Panc1 (cell line): ENCODE data around the gene TSSC4. TPM values are rescaled to one million over a fixed set of nuclear protein-coding genes. Genes with fewer than 3 reads are reported as not detected.

Experiments
- ATAC-seq: fragments of 200-7000 bp; cut with Tn5 transposase; 2 replicates; pipeline ENCODE4 v1.9.1; 2020; ENCODE audit warnings: mild to moderate bottlenecking, moderate library complexity
- BruUV-seq: library from RNA; stranded (reverse); fragments of 400-500 nt; replicated peaks from 2 replicates; lab custom pipeline; 2021; lab: Mats Ljungman, UMichigan
- CTCF ChIA-PET: fragments of 300-600 bp; sonication (Branson Sonifier 250); formaldehyde crosslinking; loops from one replicate; lab custom pipeline; 2022; ENCODE audit warnings: antibody characterized with exemption; lab: Charles Lee
- POLR2A ChIA-PET: fragments of 300-600 bp; sonication (Branson Sonifier 250); formaldehyde crosslinking; loops from one replicate; lab custom pipeline; 2022; ENCODE audit warnings: antibody characterized with exemption; lab: Charles Lee
- DNase-seq: peaks from one replicate; pipeline ENCODE4 v3.0.0-alpha.2; 2010; ENCODE audit warnings: low read depth, low spot score
- H3K27ac ChIP-seq: 2 replicates; pipeline ENCODE4 v1.5.1; 2011; ENCODE audit warnings: mild to moderate bottlenecking, low read length, inconsistent platforms
- H3K27me3 ChIP-seq: fragments of 200-500 bp; sonication (Bioruptor generic); 2 replicates; pipeline ENCODE4 v1.6.0; 2014; ENCODE audit warnings: low read length, inconsistent platforms; ENCODE audit not compliant: control insufficient read depth, insufficient read depth
- H3K36me3 ChIP-seq: fragments of 200-500 bp; sonication (Bioruptor generic); 2 replicates; pipeline ENCODE4 v1.5.1; 2014; ENCODE audit warnings: inconsistent platforms, mild to moderate bottlenecking, low read length, moderate library complexity; ENCODE audit not compliant: control insufficient read depth, insufficient read depth
- H3K4me1 ChIP-seq: 2 replicates; pipeline ENCODE4 v1.5.1; 2011; ENCODE audit warnings: inconsistent platforms, mild to moderate bottlenecking, low read length, moderate library complexity; ENCODE audit not compliant: control insufficient read depth, insufficient read depth
- H3K4me3 ChIP-seq, 2 experiments: 2 replicates each; pipeline ENCODE4 v1.5.1; 2011 to 2012; ENCODE audit warnings: low read depth in 2 of 2, low read length in 2 of 2, mild to moderate bottlenecking in 2 of 2, inconsistent platforms in 1 of 2, moderate library complexity in 1 of 2
- H3K9me3 ChIP-seq: fragments of 200-500 bp; sonication (Bioruptor generic); 2 replicates; pipeline ENCODE4 v1.5.1; 2014; ENCODE audit warnings: low read depth, mild to moderate bottlenecking, inconsistent platforms, low read length, moderate library complexity; ENCODE audit not compliant: control insufficient read depth, insufficient read depth
- POLR2AphosphoS5 ChIP-seq: IDR thresholded peaks from 2 replicates; pipeline ENCODE4 v1.6.1; 2012; ENCODE audit warnings: mild to moderate bottlenecking, low read depth, low read length, moderate library complexity
- REST ChIP-seq, 2 experiments: IDR thresholded peaks; 2 replicates each; pipeline ENCODE4 v1.6.1; 2011 to 2012; ENCODE audit warnings: low read depth in 2 of 2, control low read depth in 1 of 2, low read length in 1 of 2, mild to moderate bottlenecking in 1 of 2, moderate library complexity in 1 of 2; ENCODE audit not compliant: insufficient read depth in 1 of 2
- SIN3A ChIP-seq: IDR thresholded peaks from 2 replicates; pipeline ENCODE4 v1.6.1; 2012; ENCODE audit warnings: low read depth, mild to moderate bottlenecking, low read length, moderate library complexity, borderline replicate concordance; ENCODE audit not compliant: insufficient read depth
- TCF7L2 ChIP-seq: IDR thresholded peaks from 2 replicates; pipeline ENCODE4 v1.6.1; 2011; ENCODE audit warnings: mild to moderate bottlenecking, low read depth, low read length, inconsistent platforms
- in situ Hi-C: cut with HindIII; loops from 2 replicates; pipeline ENCODE4 v1.10.0; 2016; ENCODE audit warnings: low sequenced_read_pairs, low pct_unique_long_range_greater_than_20kb
- intact Hi-C: fragments of 100-400 bp; cut with micrococcal nuclease; formaldehyde crosslinking; loops from one replicate; pipeline ENCODE4 v1.10.0; 2022; ENCODE audit not compliant: unreplicated experiment
- total RNA-seq: library from RNA; stranded (reverse); gene quantifications from one replicate; pipeline ENCODE4 v1.2.1, GENCODE V29; 2021; ENCODE audit not compliant: unreplicated experiment
- TF ChIP-seq, protein P1 (sequence below): fragments of 450-650 bp; IDR thresholded peaks from 2 replicates; pipeline ENCODE4 v1.5.1; 2017; ENCODE audit warnings: mild to moderate bottlenecking

Gene TSSC4
- total RNA-seq, 1 experiment from 2014 or later, result 132 TPM

DNA sequence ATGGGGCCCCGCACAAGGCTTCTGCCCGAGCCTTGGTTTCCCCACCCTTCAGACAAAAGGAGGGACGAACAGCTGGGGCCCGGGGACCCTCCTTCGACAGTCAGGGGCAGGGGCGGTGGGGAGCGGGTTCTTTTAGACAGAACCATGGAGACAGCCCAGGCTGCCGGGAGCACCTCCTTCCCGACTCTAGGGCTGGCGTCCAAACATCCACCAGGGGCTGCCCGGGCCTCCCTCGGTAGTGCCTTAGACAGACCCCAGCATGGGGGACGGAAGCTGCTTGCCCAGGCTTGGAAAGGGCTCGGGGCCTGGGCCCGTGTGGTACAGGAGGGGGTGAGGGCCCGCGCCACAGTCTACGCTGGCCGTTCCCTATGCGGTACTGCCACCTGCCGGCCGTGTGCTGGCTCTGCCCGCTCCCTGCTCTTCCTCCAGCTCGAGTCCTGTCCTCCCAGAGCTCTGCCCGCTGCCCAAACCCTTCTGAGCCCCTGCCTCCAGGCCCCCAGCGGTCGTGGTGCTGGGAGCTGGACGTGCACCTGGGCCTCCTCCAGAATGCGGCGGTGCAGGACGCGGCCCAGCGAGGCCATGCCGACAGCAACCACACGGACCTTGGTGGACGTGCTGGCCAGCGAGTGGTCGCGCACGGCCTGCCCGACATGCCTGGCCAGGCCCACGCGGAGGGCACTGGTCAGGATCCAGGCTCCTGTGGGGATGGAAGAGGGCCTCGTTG is 20.1 kb downstream of the TSSC4 start:
- no peaks in the 10 kb centered on the region for H3K9me3 ChIP-seq
- in situ Hi-C loops, result no loop called here
- no peaks in the 10 kb centered on the region for H3K36me3 ChIP-seq
- ChIA-PET POLR2A (interaction anchor here (1.6 kb wide), 1 partner anchor 43 kb away, joined by 8 read pairs; no protein-coding TSS in a partner anchor), CTCF (interaction anchor here (0.6 to 6.3 kb wide), 19 partner anchors 12 to 267 kb away, joined by 3 to 102 read pairs (median 5); partner anchors contain the start of genes C11orf21, TSPAN32 and TSSC4)
- DNase-seq (no peak), ATAC-seq (peak; percentile 96)
- peaks cover 7% of the 10 kb centered on the region; the same call in 1 of the 2 replicates for H3K4me1 ChIP-seq
- intact Hi-C loops, result loop anchor here (1.0 to 2.0 kb wide), 2 partner anchors 20 to 222 kb away; partner anchors contain the start of gene TSSC4
- BruUV-seq, result no TSS peak
- no peaks in the 10 kb centered on the region for H3K27me3 ChIP-seq
- H3K27ac ChIP-seq, result peak overlapping the region; percentile 23; the same call in 1 of the 2 replicates
- H3K4me3 ChIP-seq, result peak overlapping the region; percentile 3 to 42; a peak in 2 of 4 replicates
- TF ChIP-seq, protein P1, sequence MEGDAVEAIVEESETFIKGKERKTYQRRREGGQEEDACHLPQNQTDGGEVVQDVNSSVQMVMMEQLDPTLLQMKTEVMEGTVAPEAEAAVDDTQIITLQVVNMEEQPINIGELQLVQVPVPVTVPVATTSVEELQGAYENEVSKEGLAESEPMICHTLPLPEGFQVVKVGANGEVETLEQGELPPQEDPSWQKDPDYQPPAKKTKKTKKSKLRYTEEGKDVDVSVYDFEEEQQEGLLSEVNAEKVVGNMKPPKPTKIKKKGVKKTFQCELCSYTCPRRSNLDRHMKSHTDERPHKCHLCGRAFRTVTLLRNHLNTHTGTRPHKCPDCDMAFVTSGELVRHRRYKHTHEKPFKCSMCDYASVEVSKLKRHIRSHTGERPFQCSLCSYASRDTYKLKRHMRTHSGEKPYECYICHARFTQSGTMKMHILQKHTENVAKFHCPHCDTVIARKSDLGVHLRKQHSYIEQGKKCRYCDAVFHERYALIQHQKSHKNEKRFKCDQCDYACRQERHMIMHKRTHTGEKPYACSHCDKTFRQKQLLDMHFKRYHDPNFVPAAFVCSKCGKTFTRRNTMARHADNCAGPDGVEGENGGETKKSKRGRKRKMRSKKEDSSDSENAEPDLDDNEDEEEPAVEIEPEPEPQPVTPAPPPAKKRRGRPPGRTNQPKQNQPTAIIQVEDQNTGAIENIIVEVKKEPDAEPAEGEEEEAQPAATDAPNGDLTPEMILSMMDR, result peak; percentile 99
- TF ChIP-seq POLR2AphosphoS5, result no peak

DNA sequence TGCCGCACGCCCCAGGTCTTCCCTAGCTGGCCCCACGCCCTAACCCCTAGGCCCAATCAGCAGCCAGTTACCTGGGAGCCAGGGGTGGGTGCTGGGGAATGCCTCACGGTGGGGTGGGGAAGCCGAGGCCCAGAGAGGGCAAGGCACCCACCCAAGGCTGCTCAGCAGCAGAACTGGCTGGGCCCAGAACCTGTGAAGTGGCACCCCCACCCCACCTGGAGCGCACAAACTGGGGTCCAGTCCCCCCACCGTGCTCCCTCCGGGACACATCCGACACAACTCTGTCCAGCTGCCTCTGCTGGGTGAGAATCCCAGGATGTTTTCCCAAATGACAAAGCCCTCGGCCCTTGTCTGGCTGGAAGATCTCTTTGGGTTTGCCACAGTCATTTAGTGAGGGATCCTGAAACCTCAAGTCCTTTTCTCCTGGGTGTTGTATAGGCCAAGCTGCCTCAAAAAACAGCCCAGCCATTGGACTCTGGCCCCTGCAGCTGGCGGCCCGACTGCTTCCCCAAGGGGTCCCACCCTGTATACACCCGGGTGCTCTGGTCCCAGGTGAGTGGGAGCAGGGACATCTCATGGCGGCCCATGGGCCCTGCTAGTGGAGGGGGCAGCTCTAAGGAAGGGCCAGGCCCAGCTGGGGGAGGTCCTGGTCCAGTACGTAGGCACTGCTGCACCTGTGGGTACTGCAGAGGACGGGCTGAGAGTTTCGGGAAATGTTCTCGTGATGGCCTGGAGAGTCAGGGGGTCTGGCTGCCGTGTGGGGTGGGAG is 20.9 kb downstream of the TSSC4 start:
- H3K27me3 ChIP-seq, result no peaks in the 10 kb centered on the region
- CTCF ChIA-PET, result interaction anchor here (0.6 to 6.3 kb wide), 17 partner anchors 13 to 268 kb away, joined by 3 to 102 read pairs (median 6); partner anchors contain the start of genes C11orf21, TSPAN32 and TSSC4
- TF ChIP-seq, protein P1, result no peak
- no peak for TF ChIP-seq TCF7L2
- TF ChIP-seq SIN3A, result no peak
- TF ChIP-seq POLR2AphosphoS5, result no peak
- TF ChIP-seq REST (IDR thresholded peaks at IDR 0.05; ENCODE audit: insufficient read depth in 1 of 2, low read depth in 2 of 2, low read length in 1 of 2), result no peak
- POLR2A ChIA-PET, result no interaction called here
- intact Hi-C loops (loop anchor here (2.0 kb wide), 1 partner anchor 223 kb away; no protein-coding TSS in a partner anchor), in situ Hi-C loops (no loop called here)
- peaks cover 7% of the 10 kb centered on the region; the same call in 1 of the 2 replicates for H3K4me1 ChIP-seq
- H3K27ac ChIP-seq, result no peak overlapping the region
- ATAC-seq (peak; percentile 7), DNase-seq (no peak)
- no peaks in the 10 kb centered on the region for H3K9me3 ChIP-seq
- H3K36me3 ChIP-seq, result no peaks in the 10 kb centered on the region
- no TSS peak for BruUV-seq
- H3K4me3 ChIP-seq, result no peak overlapping the region
